ENCODE results near the gene EFS. TPM values are rescaled to one million over a fixed set of nuclear protein-coding genes. Genes with fewer than 3 reads are reported as not detected.

EFS gene
- polyA plus RNA-seq (2013, experiment 1 of 4) = 108 TPM
- polyA plus RNA-seq (2013, experiment 2 of 4) = 109 TPM
- 98.4 TPM for polyA plus RNA-seq (2013, experiment 3 of 4)
- 111 TPM for polyA plus RNA-seq (2013, experiment 4 of 4)

DNA sequence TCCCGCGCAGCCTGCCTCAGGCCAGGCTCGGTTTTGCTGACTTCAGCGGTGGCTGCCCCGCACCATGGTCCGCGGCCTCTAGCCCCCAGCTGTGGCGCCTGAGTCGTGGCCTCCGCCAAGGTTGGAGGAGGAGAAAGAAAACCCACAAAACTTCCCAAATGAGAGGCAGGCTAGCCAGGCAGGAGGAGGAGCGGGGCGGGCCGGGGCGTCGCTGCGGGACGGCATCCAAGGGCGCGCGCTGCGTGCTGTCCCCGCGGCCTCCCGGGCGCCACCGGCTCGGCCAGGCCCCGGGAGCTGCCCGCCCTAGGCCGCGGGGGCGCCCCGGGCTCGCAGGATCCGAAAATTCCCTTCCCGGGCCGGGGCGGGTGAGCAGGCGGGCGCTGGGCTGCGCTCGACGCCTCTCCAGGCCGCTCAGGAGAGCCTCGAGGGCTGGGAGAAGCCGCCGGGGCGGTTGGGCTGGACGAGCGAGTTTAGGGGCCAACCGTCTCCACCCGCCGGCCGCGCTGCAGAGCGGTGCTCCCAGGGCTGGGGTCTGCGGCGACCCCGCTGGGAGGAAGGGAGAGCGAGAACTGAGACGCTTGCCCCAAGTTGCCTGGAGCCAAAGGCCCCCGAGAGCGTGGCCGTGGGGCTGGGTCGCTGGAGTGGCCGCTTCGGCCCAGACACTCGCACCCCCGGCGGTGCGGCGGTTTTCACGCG lies at the start of gene EFS:
Gene EFS (minus strand): TSS at position 137 of the 696 bp plus-strand sequence. CDS start 147 bp downstream, outside the sequence.
- Histone ChIP-seq H3K4me1 (ENCODE audit: control insufficient read depth, insufficient read depth, low read length) (peaks cover 35% of the 10 kb centered on the region), H3K27ac (ENCODE audit: insufficient read depth, low read depth, low read length, poor library complexity, severe bottlenecking) (peak within 1 kb of the TSS; percentile 89), H3K4me3 (ENCODE audit: insufficient read depth, low read depth, low read length) (peak within 1 kb of the TSS; percentile 83), H3K9me3 (ENCODE audit: control insufficient read depth, low read length) (no peaks in the 10 kb centered on the region), H3K36me3 (ENCODE audit: control insufficient read depth, insufficient read depth, low read length) (peaks cover 4% of the 10 kb centered on the region), H3K27me3 (ENCODE audit: control insufficient read depth, insufficient read depth, low read length, poor library complexity, severe bottlenecking) (no peaks in the 10 kb centered on the region)
- WGBS, 2 experiments = 0% methylated on average over 74 of the region's 74 CpGs

GRCh38 chr14:23414254-23414653 lies 49.3 kb upstream of the EFS start:
- H3K27me3 ChIP-seq (ENCODE audit: control insufficient read depth, insufficient read depth, low read length, poor library complexity, severe bottlenecking) = no peaks in the 10 kb centered on the region
- H3K36me3 ChIP-seq (ENCODE audit: control insufficient read depth, insufficient read depth, low read length) = no peaks in the 10 kb centered on the region
- 95 to 98% methylated on average over 3 of the region's 3 CpGs for WGBS, 2 experiments
- no peak overlapping the region for H3K27ac ChIP-seq (ENCODE audit: insufficient read depth, low read depth, low read length, poor library complexity, severe bottlenecking)
- no peaks in the 10 kb centered on the region for H3K9me3 ChIP-seq (ENCODE audit: control insufficient read depth, low read length)
- peaks cover 3% of the 10 kb centered on the region for H3K4me1 ChIP-seq (ENCODE audit: control insufficient read depth, insufficient read depth, low read length)
- H3K4me3 ChIP-seq (ENCODE audit: insufficient read depth, low read depth, low read length) = no peak overlapping the region

DNA sequence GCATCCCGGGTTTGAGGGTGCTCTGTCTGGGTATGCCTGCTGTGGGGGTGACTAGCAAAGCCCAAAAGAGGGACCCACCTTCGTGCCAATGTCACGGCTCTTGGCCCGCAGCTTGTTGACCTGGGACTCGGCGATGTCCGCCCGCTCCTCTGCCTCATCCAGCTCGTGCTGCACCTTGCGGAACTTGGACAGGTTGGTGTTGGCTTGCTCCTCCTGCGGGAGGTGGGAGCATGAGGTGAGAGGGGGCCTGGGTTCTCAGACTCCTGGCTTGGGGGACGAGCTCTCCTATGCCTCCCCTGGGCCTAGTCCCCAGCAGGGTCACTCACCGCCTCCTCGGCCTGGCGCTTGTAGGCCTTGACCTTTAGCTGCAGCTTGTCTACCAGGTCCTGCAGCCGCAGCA lies 48.7 kb upstream of the EFS start:
- Histone ChIP-seq H3K4me1 (ENCODE audit: control insufficient read depth, insufficient read depth, low read length) (peaks cover 3% of the 10 kb centered on the region), H3K4me3 (ENCODE audit: insufficient read depth, low read depth, low read length) (no peak overlapping the region), H3K27me3 (ENCODE audit: control insufficient read depth, insufficient read depth, low read length, poor library complexity, severe bottlenecking) (no peaks in the 10 kb centered on the region), H3K27ac (ENCODE audit: insufficient read depth, low read depth, low read length, poor library complexity, severe bottlenecking) (no peak overlapping the region), H3K36me3 (ENCODE audit: control insufficient read depth, insufficient read depth, low read length) (no peaks in the 10 kb centered on the region), H3K9me3 (ENCODE audit: control insufficient read depth, low read length) (no peaks in the 10 kb centered on the region)
- WGBS, 2 experiments = 94 to 95% methylated on average over 16 of the region's 16 CpGs

DNA sequence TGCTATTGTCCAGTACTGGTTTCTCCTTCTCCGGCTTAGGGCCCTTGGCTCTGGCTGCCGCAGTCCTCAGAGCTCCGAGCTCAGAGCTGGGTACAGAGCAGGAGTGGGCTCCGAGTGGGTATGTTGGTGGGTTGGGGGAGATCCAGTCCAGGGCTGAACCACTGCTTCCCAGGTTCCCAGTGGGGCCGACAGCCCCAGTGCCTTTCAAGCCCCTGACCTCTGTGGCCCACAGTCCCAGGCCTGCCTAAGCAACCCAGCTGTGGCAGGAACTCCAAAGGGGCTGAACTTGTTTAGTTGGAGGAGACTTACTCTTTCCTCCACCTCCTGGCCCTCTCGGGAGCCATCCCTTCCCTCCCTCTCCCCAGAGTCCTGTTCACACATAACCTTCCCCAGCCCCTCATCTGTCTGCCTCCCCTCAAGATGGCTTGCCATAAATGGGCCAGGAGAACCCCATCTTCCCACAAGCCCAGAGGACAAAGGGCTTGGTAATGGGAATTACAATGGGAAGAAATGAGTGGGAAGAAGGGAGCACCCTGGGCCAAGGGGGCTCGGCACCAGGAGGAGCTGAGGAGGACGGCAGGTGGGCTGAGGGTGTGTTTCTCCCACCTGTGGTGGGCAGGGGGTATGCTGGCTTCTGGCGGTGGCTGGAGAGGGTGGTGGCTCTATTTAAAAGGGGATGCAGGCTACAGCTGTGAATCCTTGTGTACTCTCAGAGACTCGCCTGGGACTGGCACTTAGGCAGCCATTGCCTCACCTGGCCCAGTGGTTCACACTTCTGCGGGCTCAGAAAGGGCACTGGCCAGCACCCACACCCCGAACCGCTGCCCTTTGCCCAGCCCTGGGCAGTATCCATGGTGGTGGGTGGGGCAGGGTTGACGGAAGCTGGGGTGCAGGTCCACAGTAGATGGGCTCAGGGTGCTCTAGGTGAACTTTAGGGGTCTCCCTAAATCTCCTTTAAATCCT lies 46.9 kb upstream of the EFS start:
- Histone ChIP-seq H3K4me1 (ENCODE audit: control insufficient read depth, insufficient read depth, low read length) (peaks cover 3% of the 10 kb centered on the region), H3K27me3 (ENCODE audit: control insufficient read depth, insufficient read depth, low read length, poor library complexity, severe bottlenecking) (no peaks in the 10 kb centered on the region), H3K4me3 (ENCODE audit: insufficient read depth, low read depth, low read length) (no peak overlapping the region), H3K36me3 (ENCODE audit: control insufficient read depth, insufficient read depth, low read length) (no peaks in the 10 kb centered on the region), H3K27ac (ENCODE audit: insufficient read depth, low read depth, low read length, poor library complexity, severe bottlenecking) (no peak overlapping the region), H3K9me3 (ENCODE audit: control insufficient read depth, low read length) (no peaks in the 10 kb centered on the region)
- 91 to 94% methylated on average over 14 of the region's 14 CpGs for WGBS, 2 experiments

- 93 to 95% methylated on average over 14 of the region's 14 CpGs for WGBS, 2 experiments
- no peaks in the 10 kb centered on the region for H3K36me3 ChIP-seq (ENCODE audit: control insufficient read depth, insufficient read depth, low read length)
Observed at GRCh38 chr14:23409966-23410635, 45.1 kb upstream of the EFS start.

GRCh38 chr14:23409475-23409874 lies 44.5 kb upstream of the EFS start:
- H3K4me1 ChIP-seq (ENCODE audit: control insufficient read depth, insufficient read depth, low read length) = peaks cover 3% of the 10 kb centered on the region
- no peak overlapping the region for H3K4me3 ChIP-seq (ENCODE audit: insufficient read depth, low read depth, low read length)
- no peaks in the 10 kb centered on the region for H3K27me3 ChIP-seq (ENCODE audit: control insufficient read depth, insufficient read depth, low read length, poor library complexity, severe bottlenecking)
- no peaks in the 10 kb centered on the region for H3K36me3 ChIP-seq (ENCODE audit: control insufficient read depth, insufficient read depth, low read length)
- 85 to 91% methylated on average over 2 of the region's 2 CpGs for WGBS, 2 experiments
- no peak overlapping the region for H3K27ac ChIP-seq (ENCODE audit: insufficient read depth, low read depth, low read length, poor library complexity, severe bottlenecking)
- H3K9me3 ChIP-seq (ENCODE audit: control insufficient read depth, low read length) = no peaks in the 10 kb centered on the region

More at GRCh38 chr14:23409966-23410635, 45.1 kb upstream of the EFS start:
- no peak overlapping the region for H3K27ac ChIP-seq (ENCODE audit: insufficient read depth, low read depth, low read length, poor library complexity, severe bottlenecking)
- H3K4me1 ChIP-seq (ENCODE audit: control insufficient read depth, insufficient read depth, low read length) = peaks cover 3% of the 10 kb centered on the region
- no peaks in the 10 kb centered on the region for H3K27me3 ChIP-seq (ENCODE audit: control insufficient read depth, insufficient read depth, low read length, poor library complexity, severe bottlenecking)
- no peak overlapping the region for H3K4me3 ChIP-seq (ENCODE audit: insufficient read depth, low read depth, low read length)
- H3K9me3 ChIP-seq (ENCODE audit: control insufficient read depth, low read length) = no peaks in the 10 kb centered on the region

- no peak overlapping the region for H3K27ac ChIP-seq (ENCODE audit: insufficient read depth, low read depth, low read length, poor library complexity, severe bottlenecking)
- H3K9me3 ChIP-seq (ENCODE audit: control insufficient read depth, low read length) = no peaks in the 10 kb centered on the region
- H3K36me3 ChIP-seq (ENCODE audit: control insufficient read depth, insufficient read depth, low read length) = no peaks in the 10 kb centered on the region
- H3K27me3 ChIP-seq (ENCODE audit: control insufficient read depth, insufficient read depth, low read length, poor library complexity, severe bottlenecking) = no peaks in the 10 kb centered on the region
- peaks cover 3% of the 10 kb centered on the region for H3K4me1 ChIP-seq (ENCODE audit: control insufficient read depth, insufficient read depth, low read length)
- 80 to 84% methylated on average over 5 of the region's 5 CpGs for WGBS, 2 experiments
- no peak overlapping the region for H3K4me3 ChIP-seq (ENCODE audit: insufficient read depth, low read depth, low read length)
Observed at GRCh38 chr14:23408307-23408630, 43.3 kb upstream of the EFS start.

- Histone ChIP-seq H3K27ac (ENCODE audit: insufficient read depth, low read depth, low read length, poor library complexity, severe bottlenecking) (no peak within 1 kb of the TSS), H3K4me1 (ENCODE audit: control insufficient read depth, insufficient read depth, low read length) (peaks cover 3% of the 10 kb centered on the region), H3K4me3 (ENCODE audit: insufficient read depth, low read depth, low read length) (no peak within 1 kb of the TSS), H3K9me3 (ENCODE audit: control insufficient read depth, low read length) (no peaks in the 10 kb centered on the region), H3K27me3 (ENCODE audit: control insufficient read depth, insufficient read depth, low read length, poor library complexity, severe bottlenecking) (no peaks in the 10 kb centered on the region), H3K36me3 (ENCODE audit: control insufficient read depth, insufficient read depth, low read length) (no peaks in the 10 kb centered on the region)
- WGBS, 2 experiments = 89 to 91% methylated on average over 15 of the region's 15 CpGs
Observed at GRCh38 chr14:23407516-23408306, 42.7 kb upstream of the EFS start, which contains the start of gene MYH6. Gene MYH6, minus strand, starts transcription at chr14:23408273. Its CDS starts 1,050 bp downstream, at chr14:23407223.

- 92 to 94% methylated on average over 15 of the region's 15 CpGs for WGBS, 2 experiments
- H3K27ac ChIP-seq (ENCODE audit: insufficient read depth, low read depth, low read length, poor library complexity, severe bottlenecking) = no peak overlapping the region
- peaks cover 3% of the 10 kb centered on the region for H3K4me1 ChIP-seq (ENCODE audit: control insufficient read depth, insufficient read depth, low read length)
- no peaks in the 10 kb centered on the region for H3K27me3 ChIP-seq (ENCODE audit: control insufficient read depth, insufficient read depth, low read length, poor library complexity, severe bottlenecking)
- H3K4me3 ChIP-seq (ENCODE audit: insufficient read depth, low read depth, low read length) = no peak overlapping the region
- no peaks in the 10 kb centered on the region for H3K36me3 ChIP-seq (ENCODE audit: control insufficient read depth, insufficient read depth, low read length)
- H3K9me3 ChIP-seq (ENCODE audit: control insufficient read depth, low read length) = no peaks in the 10 kb centered on the region
Observed at GRCh38 chr14:23406725-23407355, 41.9 kb upstream of the EFS start.
